Pancreas (tissue), 10 donors: ENCODE data around the gene PHB1. TPM values are rescaled to one million over a fixed set of nuclear protein-coding genes. Genes with fewer than 3 reads are reported as not detected.

Source experiments
- ATAC-seq, 4 donors: fragments of 200-7000 bp; cut with Tn5 transposase; one replicate each; pipeline versions ENCODE4 v1.8.0 to v1.9.1; 2020; ENCODE audit warnings: mild to moderate bottlenecking in 4 of 4, moderate library complexity in 4 of 4
- DNase-seq, 6 donors: peaks; one replicate each; pipeline ENCODE4 v3.0.0-alpha.2; 2020
- FAIRE-seq: peaks from 2 replicates; lab custom pipeline; 2012; peaks lifted over from hg19 to GRCh38; lab: Jason Lieb, UNC
- H3K27ac ChIP-seq, 4 donors: fragments of 200-600 bp; sonication (generic); 1 replicate in 3 of 4; 2 replicates in 1 of 4; pipeline versions ENCODE4 v1.5.0 to v1.8.0; 2020
- H3K27me3 ChIP-seq, 4 donors: fragments of 200-600 bp; one replicate each; pipeline ENCODE4 v1.8.0; 2021
- H3K36me3 ChIP-seq, 3 donors: fragments of 200-600 bp; sonication (generic) in 1 of 3; one replicate each; pipeline versions ENCODE4 v1.5.0 to v1.8.0; 2020 to 2021
- H3K4me1 ChIP-seq, 3 donors: fragments of 200-600 bp; one replicate each; pipeline ENCODE4 v1.8.0; 2021
- H3K4me3 ChIP-seq, 4 donors: fragments of 200-600 bp; sonication (generic) in 2 of 4; one replicate each; pipeline versions ENCODE4 v1.5.0 to v1.8.0; 2020 to 2021
- H3K9me3 ChIP-seq, 4 donors: fragments of 200-600 bp; one replicate each; pipeline ENCODE4 v1.8.0; 2021
- CTCF ChIP-seq, 4 donors: fragments of 200-600 bp; sonication (generic) in 3 of 4; IDR thresholded peaks; one replicate each; pipeline versions ENCODE4 v1.5.0 to v1.8.0; 2021; ENCODE audit warnings: antibody characterized with exemption in 4 of 4
- WGBS, 2 donors: extraction: QIAGEN DNeasy Blood & Tissue Kit; methylation state at CpG; one replicate each; pipeline ENCODE4 v1.1.7; 2013; 5-methylcytosine and 5-hydroxymethylcytosine counted together
- intact Hi-C, 3 donors: fragments of 100-400 bp; cut with DNase I; formaldehyde crosslinking; loops; one replicate each; pipeline versions ENCODE4 v1.11.1 to v1.14.2; 2022
- polyA plus RNA-seq, 2 donors: library from polyadenylated mRNA; stranded (reverse); fragments of 200-250 nt; gene quantifications; one replicate each; pipeline ENCODE4 v1.2.3, GENCODE V29; 2013
- total RNA-seq, 6 donors: library from RNA; stranded (reverse); fragmentation: NEBNext Ultra II Directional in 4 of 6; extraction: Animal tissue kit (Norgen Biotek cat#: 25700) in 4 of 6; gene quantifications; one replicate each; pipeline versions ENCODE4 v1.2.1 to v1.2.4, GENCODE V29; 2021 to 2023
- donor health status: healthy with polysubstance abuse.
- donor health status: DM: no; HTN: no; CAD: no; lungs with moderate emphysema.
- donor health status: DM: no; HTN: no; CAD: no.
- donor health status: control.
- donor health status: control.
- donor health status: Bipolar disorder and iron deficiency.
- donor health status: DM: yes; HTN: yes; CAD: no.
- donor health status: DM: no; HTN: no; CAD: no.
- donor health status: DM: no; HTN: no; CAD: no.
- donor health status: DM: yes; HTN: yes; CAD: no.

Gene PHB1
- total and polyA plus RNA-seq, 8 donors: 30.1 to 71.8 (median 55.7) TPM

GRCh38 chr17:49379926-49380325 is 34.8 kb downstream of the PHB1 start:
- intact Hi-C loops: loop anchor here in 1 of 3 donors (10.0 kb wide), 1 partner anchor 55 kb away; no protein-coding TSS in a partner anchor
- no peak for FAIRE-seq
- WGBS, 2 donors: 71 to 77% methylated on average over 4 of the region's 4 CpGs

DNA sequence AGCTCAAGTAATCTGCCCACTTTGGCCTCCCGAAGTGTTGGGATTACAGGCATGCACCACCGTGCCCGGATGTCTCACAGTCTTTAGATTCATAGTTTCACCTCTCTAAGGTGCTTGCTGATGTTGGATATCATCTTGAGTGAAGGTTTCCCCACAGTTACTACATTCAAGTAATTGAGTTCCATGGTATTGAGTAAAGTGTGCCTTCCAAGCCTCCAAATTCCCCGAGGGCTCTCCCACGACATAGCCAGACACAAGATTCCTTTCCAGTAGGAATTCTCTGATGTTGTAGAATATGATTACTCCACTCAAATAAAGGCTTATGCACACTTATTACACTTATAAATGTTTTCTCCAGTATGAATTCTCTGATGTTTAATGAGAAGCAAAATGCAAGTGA is 36.4 kb downstream of the PHB1 start:
- WGBS, 2 donors: 66 to 74% methylated on average over 5 of the region's 5 CpGs
- ATAC-seq: no peak
- FAIRE-seq: no peak

More at GRCh38 chr17:49379926-49380325, 34.8 kb downstream of the PHB1 start:
- Histone ChIP-seq H3K27me3 (no peaks in the 10 kb centered on the region), H3K9me3 (no peaks in the 10 kb centered on the region), H3K36me3 (no peaks in the 10 kb centered on the region), H3K27ac (no peak overlapping the region), H3K4me3 (no peak overlapping the region), H3K4me1 (no peaks in the 10 kb centered on the region)
- ATAC-seq (no peak), DNase-seq (no peak)
- no peak for TF ChIP-seq CTCF (IDR thresholded peaks at IDR 0.05)

GRCh38 chr17:49375544-49375943 is 39.1 kb downstream of the PHB1 start:
- Histone ChIP-seq H3K36me3 (no peaks in the 10 kb centered on the region), H3K4me3 (no peak overlapping the region), H3K4me1 (no peaks in the 10 kb centered on the region), H3K27me3 (no peaks in the 10 kb centered on the region), H3K27ac (no peak overlapping the region), H3K9me3 (no peaks in the 10 kb centered on the region)
- no peak for TF ChIP-seq CTCF (IDR thresholded peaks at IDR 0.05)
- intact Hi-C loops: no loop called here
- FAIRE-seq (no peak), ATAC-seq (no peak), DNase-seq (no peak)
- WGBS, 2 donors: 92 to 100% methylated on average over 1 of the region's 1 CpG

More for the DNA sequence above, 36.4 kb downstream of the PHB1 start:
- no peak for TF ChIP-seq CTCF (IDR thresholded peaks at IDR 0.05)
- Histone ChIP-seq H3K9me3 (no peaks in the 10 kb centered on the region), H3K4me3 (no peak overlapping the region), H3K36me3 (no peaks in the 10 kb centered on the region), H3K27ac (no peak overlapping the region), H3K27me3 (no peaks in the 10 kb centered on the region), H3K4me1 (no peaks in the 10 kb centered on the region)
- DNase-seq: no peak
- intact Hi-C loops: no loop called here

DNA sequence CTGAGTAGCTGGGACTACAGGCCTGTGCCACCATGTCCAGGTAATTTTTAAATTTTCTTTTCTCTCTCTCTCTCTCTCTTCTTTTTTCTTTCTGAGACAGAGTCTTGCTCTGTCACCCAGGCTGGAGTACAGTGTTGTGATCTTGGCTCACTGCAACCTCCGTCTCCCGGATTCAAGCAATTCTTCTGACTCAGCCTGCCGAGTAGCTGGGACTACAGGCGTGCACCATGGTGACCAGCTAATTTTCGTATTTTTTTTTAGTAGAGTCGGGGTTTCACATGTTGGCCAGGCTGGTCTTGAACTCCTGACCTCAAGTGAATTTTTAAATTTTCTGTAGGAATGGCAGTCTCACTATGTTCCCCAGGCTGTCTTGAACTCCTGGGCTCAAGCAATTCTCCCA is 41.6 kb downstream of the PHB1 start:
- DNase-seq (no peak), ATAC-seq (no peak), FAIRE-seq (no peak)
- no peak for TF ChIP-seq CTCF (IDR thresholded peaks at IDR 0.05)
- Histone ChIP-seq H3K27ac (no peak overlapping the region), H3K36me3 (no peaks in the 10 kb centered on the region), H3K4me3 (no peak overlapping the region), H3K27me3 (no peaks in the 10 kb centered on the region), H3K9me3 (no peaks in the 10 kb centered on the region), H3K4me1 (no peaks in the 10 kb centered on the region)
- intact Hi-C loops: no loop called here
- WGBS, 2 donors: 87 to 96% methylated on average over 6 of the region's 6 CpGs

DNA sequence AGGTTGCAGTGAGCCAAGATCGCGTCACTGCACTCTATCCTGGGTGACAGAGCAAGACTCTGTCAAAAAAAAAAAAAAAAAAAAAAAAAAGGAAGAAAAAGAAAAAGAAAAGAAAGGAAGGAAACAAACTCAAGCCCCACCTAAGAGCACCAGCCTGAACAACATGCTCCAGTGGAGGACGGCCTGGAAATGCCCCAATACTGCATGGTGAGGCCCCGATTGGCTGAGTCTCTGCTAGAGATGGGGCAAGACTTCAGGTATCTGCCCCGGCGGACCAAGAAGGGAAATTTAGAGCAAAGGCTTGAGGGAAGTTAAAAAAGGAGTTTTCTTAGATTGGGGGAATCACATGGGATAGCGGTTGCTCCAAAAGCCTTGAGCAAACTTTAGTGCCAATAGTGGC is 42.3 kb downstream of the PHB1 start:
- Histone ChIP-seq H3K9me3 (no peaks in the 10 kb centered on the region), H3K27me3 (no peaks in the 10 kb centered on the region), H3K4me3 (no peak overlapping the region), H3K4me1 (no peaks in the 10 kb centered on the region), H3K27ac (no peak overlapping the region), H3K36me3 (no peaks in the 10 kb centered on the region)
- no peak for ATAC-seq
- DNase-seq: no peak
- no peak for FAIRE-seq
- no peak for TF ChIP-seq CTCF (IDR thresholded peaks at IDR 0.05)
- intact Hi-C loops: no loop called here
- WGBS, 2 donors: 74 to 81% methylated on average over 7 of the region's 7 CpGs
